ENCODE data around the gene GAS6.

GAS6 gene

GRCh38 chr13:113887700-113888201 lies 23.9 kb upstream of the GAS6 start:
- no peak for DNase-seq (ENCODE audit: low read depth in 3 of 3)

- DNase-seq (ENCODE audit: low read depth in 3 of 3) = no peak
These were observed 22.8 kb upstream of the GAS6 start for GRCh38 chr13:113886561-113887112.

DNA sequence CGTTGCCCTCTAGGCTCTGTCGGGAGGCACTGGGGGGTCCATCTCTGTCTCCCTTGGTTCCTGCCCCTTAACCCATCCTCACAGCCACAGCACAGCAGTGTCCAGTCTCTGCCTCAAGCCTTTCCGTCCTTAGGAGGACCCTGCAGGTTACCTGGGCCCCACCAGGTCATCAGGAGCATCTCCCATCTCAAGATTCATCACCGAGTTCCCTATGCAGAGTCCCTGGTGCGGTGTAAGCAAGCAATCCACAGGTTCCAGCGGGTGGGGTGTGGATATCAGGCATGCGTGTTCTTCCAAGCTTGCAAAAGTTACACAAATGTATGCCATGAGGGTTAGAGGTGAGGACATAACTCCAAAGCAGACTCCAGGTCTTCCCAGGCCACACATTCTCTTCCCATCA lies 20.9 kb upstream of the GAS6 start:
- no peak for DNase-seq (ENCODE audit: low read depth in 3 of 3)

DNA sequence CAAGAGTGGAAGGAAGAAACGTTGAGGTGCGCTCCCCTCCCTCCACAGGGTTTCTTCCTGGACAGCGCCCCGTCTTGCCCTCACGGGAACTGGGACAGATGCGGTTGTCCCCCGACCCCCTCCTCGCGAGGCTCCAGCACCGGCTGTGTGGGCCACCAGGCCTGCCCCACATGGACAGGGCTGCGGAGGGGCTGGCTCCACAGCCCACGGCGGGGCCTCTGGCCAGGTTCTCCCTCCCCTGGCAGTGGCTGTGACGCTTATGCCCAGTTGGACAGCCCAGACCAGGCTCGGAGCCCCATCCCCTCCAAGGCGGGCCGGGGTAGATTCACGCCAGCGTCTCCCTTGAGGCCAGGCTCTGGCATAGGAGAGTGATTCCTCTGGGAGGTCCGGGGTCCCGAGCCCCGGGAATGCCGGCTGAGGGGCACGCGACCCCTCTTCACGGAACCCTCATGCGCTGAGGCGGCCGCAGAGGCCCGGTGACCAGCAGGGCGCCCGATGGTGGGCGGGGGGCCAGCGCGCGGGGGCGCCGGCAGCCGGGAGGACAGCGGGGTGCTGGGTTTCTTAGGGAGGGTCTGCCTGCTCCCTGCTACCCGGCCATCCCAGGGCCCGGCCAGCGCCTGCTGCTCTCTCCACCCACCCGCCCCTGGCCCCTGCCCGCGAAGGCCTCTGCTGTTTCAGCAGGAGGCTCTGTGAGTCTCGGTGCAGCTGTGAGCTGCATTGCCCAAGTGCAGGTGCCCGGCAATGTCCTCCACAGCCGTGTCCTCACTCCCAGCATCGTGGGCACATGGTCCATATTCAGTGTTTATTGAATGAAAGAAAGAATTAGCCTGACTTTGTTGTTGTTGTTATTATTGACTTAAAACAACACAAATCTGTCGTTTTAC lies 20.3 kb upstream of the GAS6 start:
- no peak for DNase-seq (ENCODE audit: low read depth in 3 of 3)

DNA sequence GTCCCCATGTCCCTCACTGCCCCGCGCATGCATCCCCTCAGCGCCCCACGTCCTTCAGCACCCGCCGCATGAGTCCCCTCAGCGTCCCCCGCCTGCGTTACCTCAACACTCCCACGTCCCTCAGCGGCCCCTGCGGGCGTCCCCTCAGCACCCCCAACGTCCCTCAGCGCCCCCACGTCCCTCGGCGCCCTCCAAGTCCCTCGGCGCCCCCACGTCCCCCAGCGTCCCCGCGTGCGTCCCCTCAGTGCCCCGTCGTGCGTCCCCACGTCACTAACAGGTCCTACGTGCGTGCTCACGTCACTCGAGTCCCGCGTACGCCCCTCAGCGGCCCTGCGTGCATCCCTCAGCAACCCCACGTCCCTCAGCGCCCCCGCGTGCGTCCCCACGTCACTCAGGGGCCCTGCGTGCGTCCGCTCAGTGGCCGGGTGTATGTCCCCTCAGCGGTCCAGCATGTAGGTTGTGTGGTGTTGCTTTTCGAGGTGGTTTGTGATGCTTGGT lies 19.5 kb upstream of the GAS6 start:
- no peak for DNase-seq (ENCODE audit: low read depth in 3 of 3)

- no peak for DNase-seq (ENCODE audit: low read depth in 3 of 3)
These were observed 18.8 kb upstream of the GAS6 start for GRCh38 chr13:113882716-113883115.

DNA sequence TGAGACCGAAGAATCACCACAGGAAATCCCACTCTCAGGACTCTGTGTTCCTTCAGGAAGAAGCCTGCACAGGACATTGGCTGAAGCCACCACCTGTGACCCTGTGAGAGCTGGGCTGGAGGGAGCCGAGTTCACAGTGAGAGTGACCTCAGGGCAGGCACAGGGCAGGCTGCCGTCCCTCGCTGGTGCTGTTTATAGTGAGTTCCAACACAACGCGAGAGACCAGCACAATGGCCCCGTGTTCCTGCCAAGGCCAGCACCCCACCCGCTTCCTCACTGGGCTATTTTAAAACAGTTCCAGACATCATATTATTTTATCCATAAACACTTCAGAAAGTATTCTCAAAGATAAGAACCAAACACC lies 18.4 kb upstream of the GAS6 start:
- DNase-seq (ENCODE audit: low read depth in 3 of 3) = no peak

DNA sequence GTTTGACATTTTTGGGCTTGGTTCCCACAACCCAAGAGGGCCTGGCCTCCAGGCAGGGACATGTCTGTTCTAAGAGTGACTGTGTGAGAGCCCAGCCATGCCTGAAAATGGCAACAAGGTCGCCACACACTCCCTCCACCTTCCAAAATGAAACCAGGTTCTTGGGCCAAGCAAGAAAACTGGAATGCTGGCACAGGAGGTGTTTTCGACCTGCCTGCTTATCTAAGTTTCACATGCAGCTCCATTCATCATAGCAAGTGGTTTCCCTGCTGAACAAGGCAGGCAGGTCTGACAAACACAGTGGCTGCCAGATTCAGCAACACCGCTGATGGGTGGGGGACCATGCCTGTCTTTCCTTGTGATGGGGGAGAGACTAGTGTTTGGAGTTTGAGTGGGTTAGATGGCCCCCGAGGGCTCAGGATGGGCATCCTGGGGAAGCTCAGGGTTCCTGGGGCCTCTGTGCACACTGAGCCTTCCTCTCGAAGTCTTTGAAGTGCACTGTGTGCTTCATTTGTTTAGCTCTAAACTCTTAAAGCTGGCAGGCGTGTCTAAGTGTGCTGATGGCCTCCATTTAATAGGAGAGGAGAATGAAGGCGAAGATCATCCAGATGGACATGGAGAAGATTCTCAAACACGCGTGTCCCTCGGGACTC lies 17.9 kb upstream of the GAS6 start:
- no peak for DNase-seq (ENCODE audit: low read depth in 3 of 3)

DNA sequence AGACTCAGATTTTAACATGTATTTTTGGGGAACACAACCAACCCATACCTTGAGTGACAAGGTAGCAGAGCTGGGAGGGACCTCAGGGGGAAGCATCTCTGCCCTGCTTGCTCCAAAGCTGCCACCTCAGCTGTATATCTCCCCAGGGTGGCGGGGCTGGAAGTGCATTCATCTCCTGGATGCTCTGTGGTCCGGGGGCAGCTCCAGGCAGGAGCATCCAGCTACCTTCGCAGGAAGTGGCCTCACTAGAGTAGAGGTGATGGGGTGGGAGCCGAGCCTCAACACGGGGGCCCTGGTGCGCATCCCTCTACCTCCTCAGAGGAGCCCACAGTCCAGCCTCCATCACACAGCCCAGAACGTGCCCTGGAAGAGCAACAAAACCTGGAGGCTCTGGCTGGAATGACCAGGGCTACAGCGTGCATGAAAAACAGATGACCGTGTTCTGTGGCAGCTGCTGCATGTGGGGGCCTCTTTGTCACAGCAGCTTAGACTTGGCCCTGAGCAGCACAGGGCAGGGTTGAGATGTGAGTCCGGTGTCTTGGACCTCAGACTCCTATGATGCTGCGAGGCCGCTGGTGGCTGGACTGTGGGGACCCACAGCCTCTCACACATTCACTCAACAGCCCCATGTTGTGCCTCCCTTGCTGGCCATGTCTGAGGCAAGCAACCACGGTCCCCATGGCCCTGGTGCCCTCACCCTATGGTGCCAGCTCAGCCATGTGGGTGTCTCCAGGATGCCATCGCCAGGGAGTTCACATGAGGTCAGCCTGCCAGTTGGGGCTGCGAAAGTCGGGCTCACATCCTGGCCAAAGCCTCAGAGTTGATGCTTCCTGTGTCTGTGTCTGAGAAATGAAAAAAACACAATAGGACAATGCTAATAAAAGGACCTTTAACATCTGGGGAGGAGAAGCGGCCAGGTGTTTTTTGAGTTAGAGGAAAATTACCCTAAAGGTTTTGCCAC lies 17.1 kb upstream of the GAS6 start:
- DNase-seq (ENCODE audit: low read depth in 3 of 3) = no peak

- no peak for DNase-seq (ENCODE audit: low read depth in 3 of 3)
These were observed 15.9 kb upstream of the GAS6 start for GRCh38 chr13:113879494-113880360.

DNA sequence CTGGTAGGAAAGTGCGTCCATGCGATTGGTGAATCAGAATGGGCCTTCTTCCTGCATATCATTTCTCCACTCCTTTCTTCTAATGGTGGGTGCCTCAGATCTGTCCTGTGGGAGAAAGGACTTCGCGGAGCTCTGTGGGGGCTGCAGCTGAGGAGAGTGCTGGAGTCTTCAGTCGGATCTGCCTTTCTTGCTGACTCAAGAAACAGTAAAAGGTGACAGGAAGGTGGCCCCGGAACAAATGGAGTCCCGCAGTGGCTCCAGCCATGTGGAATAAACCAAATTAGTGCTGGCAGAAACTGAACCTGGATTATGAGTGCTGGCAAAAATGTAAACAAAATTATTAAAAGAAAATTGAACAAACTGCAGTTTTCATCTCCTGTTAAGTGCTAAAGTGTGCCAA lies 15.1 kb upstream of the GAS6 start:
- DNase-seq (ENCODE audit: low read depth in 3 of 3) = no peak

- no peak for DNase-seq (ENCODE audit: low read depth in 3 of 3)
These were observed 13.5 kb upstream of the GAS6 start for GRCh38 chr13:113877149-113877990.

DNA sequence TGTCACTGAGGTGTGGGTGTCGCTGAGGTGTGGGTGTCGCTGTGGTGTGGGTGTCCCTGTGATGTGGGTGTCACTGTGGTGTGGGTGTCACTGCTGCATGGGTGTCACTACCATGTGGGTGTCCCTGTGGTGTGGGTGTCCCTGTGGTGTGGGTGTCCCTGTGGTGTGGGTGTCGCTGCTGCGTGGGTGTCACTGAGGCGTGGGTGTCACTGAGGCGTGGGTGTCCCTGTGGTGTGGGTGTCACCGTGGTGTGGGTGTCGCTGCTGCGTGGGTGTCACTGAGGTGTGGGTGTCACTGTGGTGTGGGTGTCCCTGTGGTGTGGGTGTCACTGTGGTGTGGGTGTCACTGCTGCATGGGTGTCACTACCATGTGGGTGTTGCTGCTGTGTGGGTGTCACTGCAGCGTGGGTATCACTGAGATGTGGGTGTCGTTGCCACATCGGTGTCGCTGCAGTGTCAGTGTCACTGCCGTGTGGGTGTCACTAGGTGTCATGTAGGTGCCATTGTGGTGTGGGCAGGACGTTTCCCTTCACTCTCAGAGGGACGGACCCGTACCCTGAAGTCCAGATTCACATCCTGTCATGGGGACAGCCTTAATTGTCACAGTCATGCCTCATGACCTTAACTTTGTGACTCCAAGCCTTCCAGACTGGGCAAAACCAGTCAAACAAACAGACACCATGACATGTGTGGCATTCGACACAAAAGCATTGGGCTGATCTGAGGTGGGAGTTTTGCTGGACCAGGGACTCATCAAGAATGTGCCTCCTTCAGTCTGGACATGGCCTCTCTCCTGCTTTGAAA lies 12.7 kb upstream of the GAS6 start:
- no peak for DNase-seq (ENCODE audit: low read depth in 3 of 3)

- DNase-seq (ENCODE audit: low read depth in 3 of 3) = no peak
These were observed 12.0 kb upstream of the GAS6 start for GRCh38 chr13:113875837-113876281.

DNA sequence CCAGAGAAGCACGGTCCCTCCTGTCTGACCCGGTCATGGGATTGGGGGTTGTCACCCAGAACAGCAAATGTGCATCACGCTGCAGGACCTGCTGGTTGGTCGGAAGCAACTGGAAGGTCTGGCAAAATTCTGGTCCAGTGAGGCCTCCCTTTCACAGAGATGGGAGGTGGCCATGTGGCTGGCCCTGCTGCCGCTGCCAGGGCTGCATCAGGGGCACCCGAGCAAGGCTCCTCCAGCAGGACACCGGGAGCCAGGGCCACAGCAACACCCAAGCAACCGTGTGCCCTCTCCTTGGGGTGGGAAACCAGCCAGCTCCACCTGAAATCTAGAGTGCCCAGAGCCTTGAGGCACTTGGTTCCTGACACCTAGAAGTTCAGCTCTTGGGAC lies 11.5 kb upstream of the GAS6 start:
- no peak for DNase-seq (ENCODE audit: low read depth in 3 of 3)

DNA sequence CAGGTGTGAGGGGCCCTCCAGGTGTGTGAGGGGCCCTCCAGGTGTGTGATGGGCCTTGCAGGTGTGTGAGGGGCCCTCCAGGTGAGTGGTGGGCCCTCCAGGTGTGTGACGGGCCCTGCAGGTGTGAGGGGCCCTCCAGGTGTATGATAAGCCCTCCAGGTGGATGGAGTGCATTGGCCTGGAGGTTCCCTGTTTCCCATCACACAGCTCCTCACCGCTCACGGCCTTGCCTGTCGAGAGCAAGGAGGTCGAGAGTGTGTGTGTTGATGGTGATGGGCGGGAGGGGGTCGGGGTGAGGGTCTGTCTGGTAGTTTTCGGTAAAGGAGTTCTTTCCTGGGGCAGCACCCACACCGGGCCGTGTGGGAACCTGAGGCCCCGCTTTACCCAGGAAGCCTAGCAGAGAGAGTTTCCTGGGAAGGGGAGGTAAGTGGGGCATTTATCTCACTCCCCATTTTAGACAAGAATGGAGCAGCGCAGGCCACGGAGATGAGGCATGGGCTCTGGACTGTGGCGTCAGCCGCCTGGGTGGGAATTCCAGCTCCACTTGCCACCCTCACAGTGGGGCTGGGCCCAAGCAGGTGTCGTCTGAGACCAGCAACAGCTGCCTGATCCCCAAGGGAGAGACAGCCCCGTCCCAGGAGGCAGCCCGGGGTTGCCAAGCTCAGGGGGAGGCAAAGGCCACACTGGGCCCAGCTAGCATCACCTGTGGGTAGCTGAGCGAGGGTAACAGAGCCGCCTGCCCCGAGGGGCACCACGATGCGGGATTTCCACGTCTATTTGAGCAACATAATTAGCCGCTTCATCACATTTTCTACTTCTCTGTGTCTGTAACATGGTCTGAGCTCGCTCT lies 10.9 kb upstream of the GAS6 start:
- DNase-seq (ENCODE audit: low read depth in 3 of 3) = no peak

- no peak for DNase-seq (ENCODE audit: low read depth in 3 of 3)
These were observed 10.3 kb upstream of the GAS6 start for GRCh38 chr13:113874177-113874576.

DNA sequence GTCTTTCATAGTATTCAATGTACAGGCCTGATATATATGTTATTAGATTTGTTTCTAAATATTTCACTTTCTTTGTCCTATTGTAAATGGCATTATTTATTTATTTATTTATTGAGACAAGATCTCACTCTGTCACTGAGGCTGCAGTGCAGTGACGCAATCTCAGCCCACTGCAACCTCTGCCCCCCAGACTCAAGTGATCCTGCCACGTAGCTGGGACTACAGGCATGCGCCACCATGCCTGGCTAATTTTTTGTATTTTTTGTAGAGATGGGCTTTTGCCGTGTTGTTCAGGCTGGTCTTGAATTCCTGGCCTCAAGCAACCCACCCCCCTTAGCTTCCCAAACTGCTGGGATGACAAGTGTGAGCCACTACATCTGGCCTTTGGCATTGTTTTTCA lies 5.4 kb upstream of the GAS6 start:
- DNase-seq (ENCODE audit: low read depth in 3 of 3) = no peak
